Muscle layer of colon (tissue), 2 donors: ENCODE data around the gene MEIS2.

Experiments
- H3K27ac ChIP-seq: one replicate; pipeline ENCODE4 v1.7.0; 2013; ENCODE audit warnings: low read depth, mild to moderate bottlenecking, low read length, moderate library complexity
- H3K27me3 ChIP-seq, 2 donors: one replicate each; pipeline ENCODE4 v1.7.0; 2013; ENCODE audit warnings: low read length in 2 of 2, mild to moderate bottlenecking in 2 of 2; ENCODE audit not compliant: insufficient read depth in 2 of 2, control insufficient read depth in 1 of 2
- H3K36me3 ChIP-seq: one replicate; pipeline ENCODE4 v1.7.0; 2013; ENCODE audit warnings: mild to moderate bottlenecking, low read length; ENCODE audit not compliant: insufficient read depth
- H3K4me1 ChIP-seq: one replicate; pipeline ENCODE4 v1.7.0; 2013; ENCODE audit warnings: mild to moderate bottlenecking, low read length; ENCODE audit not compliant: insufficient read depth
- H3K4me3 ChIP-seq, 2 donors: one replicate each; pipeline ENCODE4 v1.7.0; 2013; ENCODE audit warnings: low read length in 2 of 2, low read depth in 1 of 2, mild to moderate bottlenecking in 1 of 2, moderate library complexity in 1 of 2
- H3K9ac ChIP-seq: one replicate; pipeline ENCODE4 v1.7.0; 2013; ENCODE audit warnings: low read length
- H3K9me3 ChIP-seq: one replicate; pipeline ENCODE4 v1.7.0; 2013; ENCODE audit warnings: mild to moderate bottlenecking, low read length
- donor health status: abdominal sarcoma.
- donor health status: Adenocarcinoma of cecum.

Gene MEIS2

GRCh38 chr15:36965570-36966342, 134.6 kb downstream of the MEIS2 start:
- no peaks in the 10 kb centered on the region for H3K9me3 ChIP-seq
- H3K4me1 ChIP-seq = peaks cover 26% of the 10 kb centered on the region
- no peaks in the 10 kb centered on the region for H3K36me3 ChIP-seq
- no peak overlapping the region for H3K27ac ChIP-seq
- no peaks in the 10 kb centered on the region for H3K27me3 ChIP-seq
- no peak overlapping the region for H3K4me3 ChIP-seq
- no peak overlapping the region for H3K9ac ChIP-seq

GRCh38 chr15:36964626-36965025, 135.7 kb downstream of the MEIS2 start:
- H3K4me1 ChIP-seq = peaks cover 28% of the 10 kb centered on the region
- H3K27ac ChIP-seq = no peak overlapping the region
- H3K27me3 ChIP-seq = no peaks in the 10 kb centered on the region
- no peaks in the 10 kb centered on the region for H3K36me3 ChIP-seq
- H3K4me3 ChIP-seq = no peak overlapping the region
- no peaks in the 10 kb centered on the region for H3K9me3 ChIP-seq
- H3K9ac ChIP-seq = no peak overlapping the region

- no peaks in the 10 kb centered on the region for H3K27me3 ChIP-seq
- peaks cover 28% of the 10 kb centered on the region for H3K4me1 ChIP-seq
- no peaks in the 10 kb centered on the region for H3K9me3 ChIP-seq
- no peak overlapping the region for H3K4me3 ChIP-seq
- H3K36me3 ChIP-seq = no peaks in the 10 kb centered on the region
- H3K9ac ChIP-seq = no peak overlapping the region
- no peak overlapping the region for H3K27ac ChIP-seq
Measured at GRCh38 chr15:36961956-36962355, 138.4 kb downstream of the MEIS2 start.

- H3K9ac ChIP-seq = no peak overlapping the region
- H3K36me3 ChIP-seq = no peaks in the 10 kb centered on the region
- peaks cover 20% of the 10 kb centered on the region for H3K4me1 ChIP-seq
- H3K9me3 ChIP-seq = no peaks in the 10 kb centered on the region
- H3K27ac ChIP-seq = no peak overlapping the region
- H3K27me3 ChIP-seq = no peaks in the 10 kb centered on the region
- H3K4me3 ChIP-seq = no peak overlapping the region
Measured at GRCh38 chr15:36960947-36961227, 139.5 kb downstream of the MEIS2 start.

- no peaks in the 10 kb centered on the region for H3K9me3 ChIP-seq
- H3K4me3 ChIP-seq = no peak overlapping the region
- no peaks in the 10 kb centered on the region for H3K27me3 ChIP-seq
- H3K4me1 ChIP-seq = peaks cover 20% of the 10 kb centered on the region
- H3K27ac ChIP-seq = no peak overlapping the region
- H3K9ac ChIP-seq = no peak overlapping the region
- no peaks in the 10 kb centered on the region for H3K36me3 ChIP-seq
Measured at GRCh38 chr15:36960179-36960946, 140.0 kb downstream of the MEIS2 start.

GRCh38 chr15:36959746-36960145, 140.6 kb downstream of the MEIS2 start:
- Histone ChIP-seq H3K27me3 (no peaks in the 10 kb centered on the region), H3K36me3 (no peaks in the 10 kb centered on the region), H3K4me1 (peaks cover 20% of the 10 kb centered on the region), H3K9ac (no peak overlapping the region), H3K9me3 (no peaks in the 10 kb centered on the region), H3K4me3 (no peak overlapping the region), H3K27ac (no peak overlapping the region)

- no peak overlapping the region for H3K9ac ChIP-seq
- H3K27ac ChIP-seq = no peak overlapping the region
- peaks cover 17% of the 10 kb centered on the region for H3K4me1 ChIP-seq
- no peaks in the 10 kb centered on the region for H3K36me3 ChIP-seq
- no peaks in the 10 kb centered on the region for H3K27me3 ChIP-seq
- H3K4me3 ChIP-seq = no peak overlapping the region
- H3K9me3 ChIP-seq = no peaks in the 10 kb centered on the region
Measured at GRCh38 chr15:36958606-36959005, 141.7 kb downstream of the MEIS2 start.

GRCh38 chr15:36954486-36954885, 145.9 kb downstream of the MEIS2 start:
- no peak overlapping the region for H3K9ac ChIP-seq
- no peak overlapping the region for H3K4me3 ChIP-seq
- H3K36me3 ChIP-seq = no peaks in the 10 kb centered on the region
- no peak overlapping the region for H3K27ac ChIP-seq
- peaks cover 10% of the 10 kb centered on the region for H3K4me1 ChIP-seq
- H3K27me3 ChIP-seq = no peaks in the 10 kb centered on the region
- no peaks in the 10 kb centered on the region for H3K9me3 ChIP-seq

- H3K36me3 ChIP-seq = peaks cover 8% of the 10 kb centered on the region
- H3K27ac ChIP-seq = no peak overlapping the region
- H3K9ac ChIP-seq = no peak overlapping the region
- no peaks in the 10 kb centered on the region for H3K27me3 ChIP-seq
- H3K9me3 ChIP-seq = no peaks in the 10 kb centered on the region
- no peak overlapping the region for H3K4me3 ChIP-seq
- peaks cover 7% of the 10 kb centered on the region for H3K4me1 ChIP-seq
Measured at GRCh38 chr15:36953346-36953745, 147.0 kb downstream of the MEIS2 start.

GRCh38 chr15:36951731-36952247, 148.6 kb downstream of the MEIS2 start:
- H3K27me3 ChIP-seq = no peaks in the 10 kb centered on the region
- H3K27ac ChIP-seq = no peak overlapping the region
- H3K36me3 ChIP-seq = peaks cover 12% of the 10 kb centered on the region
- H3K9ac ChIP-seq = no peak overlapping the region
- H3K4me3 ChIP-seq = no peak overlapping the region
- H3K4me1 ChIP-seq = peaks cover 16% of the 10 kb centered on the region
- H3K9me3 ChIP-seq = no peaks in the 10 kb centered on the region

- H3K4me1 ChIP-seq = peaks cover 16% of the 10 kb centered on the region
- H3K9me3 ChIP-seq = no peaks in the 10 kb centered on the region
- H3K36me3 ChIP-seq = peaks cover 12% of the 10 kb centered on the region
- H3K27ac ChIP-seq = no peak overlapping the region
- no peaks in the 10 kb centered on the region for H3K27me3 ChIP-seq
- no peak overlapping the region for H3K4me3 ChIP-seq
- no peak overlapping the region for H3K9ac ChIP-seq
Measured at GRCh38 chr15:36950371-36950770, 150.0 kb downstream of the MEIS2 start.
